MCF 10A (cell line): ENCODE results near the gene LAT. TPM values are rescaled to one million over a fixed set of nuclear protein-coding genes. Genes with fewer than 3 reads are reported as not detected.
A peak's percentile ranks its signal among the peaks of the same experiment; 100 is the strongest.

Source experiments
- BruUV-seq: library from RNA; stranded (reverse); fragments of 400-500 nt; replicated peaks from 2 replicates; lab custom pipeline; 2021; lab: Mats Ljungman, UMichigan
- CTCF ChIA-PET: fragments of 300-600 bp; sonication (Branson Sonifier 250); formaldehyde crosslinking; extraction: SDS; loops from one replicate; lab custom pipeline; 2021; ENCODE audit warnings: antibody characterized with exemption, inconsistent platforms; lab: Yijun Ruan, JAX
- POLR2A ChIA-PET: fragments of 300-600, 350-650 bp; sonication (Branson Sonifier 250); formaldehyde crosslinking; extraction: SDS; loops from one replicate; lab custom pipeline; 2020; ENCODE audit warnings: antibody characterized with exemption, inconsistent platforms; lab: Yijun Ruan, JAX
- DNase-seq: peaks from one replicate; pipeline ENCODE4 v3.0.0-alpha.2; 2018; ENCODE audit not compliant: unreplicated experiment
- H3K27ac Mint-ChIP-seq: one replicate; pipeline ENCODE4 v1.8.0; 2022; ENCODE audit warnings: mild to moderate bottlenecking, low read depth, mixed read lengths; ENCODE audit not compliant: unreplicated experiment
- H3K27me3 Mint-ChIP-seq: one replicate; pipeline ENCODE4 v1.8.0; 2022; ENCODE audit warnings: mixed read lengths; ENCODE audit not compliant: insufficient read depth, unreplicated experiment
- H3K36me3 Mint-ChIP-seq: one replicate; pipeline ENCODE4 v1.8.0; 2022; ENCODE audit warnings: mild to moderate bottlenecking, moderate library complexity, mixed read lengths; ENCODE audit not compliant: insufficient read depth, unreplicated experiment
- H3K4me1 Mint-ChIP-seq: one replicate; pipeline ENCODE4 v1.8.0; 2022; ENCODE audit warnings: mixed read lengths; ENCODE audit not compliant: insufficient read depth, unreplicated experiment
- H3K4me3 Mint-ChIP-seq: one replicate; pipeline ENCODE4 v1.8.0; 2022; ENCODE audit warnings: mild to moderate bottlenecking, moderate library complexity, mixed read lengths; ENCODE audit not compliant: unreplicated experiment
- H3K9me3 Mint-ChIP-seq: one replicate; pipeline ENCODE4 v1.8.0; 2022; ENCODE audit warnings: mixed read lengths; ENCODE audit not compliant: unreplicated experiment
- CTCF ChIP-seq: fragments of 200-600 bp; IDR thresholded peaks from one replicate; pipeline ENCODE4 v1.8.0; 2022; ENCODE audit warnings: antibody characterized with exemption, mild to moderate bottlenecking; ENCODE audit not compliant: unreplicated experiment
- intact Hi-C: fragments of 100-400 bp; cut with micrococcal nuclease; formaldehyde crosslinking; loops from 2 replicates; pipeline ENCODE4 v1.14.1; 2022
- total RNA-seq: library from RNA; stranded (reverse); gene quantifications from 2 replicates; pipeline ENCODE4 v1.2.3, GENCODE V29; 2022

The LAT gene
- total RNA-seq, 1 experiment from 2014 or later: 4.4 TPM

- Mint-ChIP-seq H3K36me3 (no peaks in the 10 kb centered on the region), H3K27me3 (no peaks in the 10 kb centered on the region), H3K27ac (no peak overlapping the region), H3K4me3 (no peak overlapping the region), H3K4me1 (peaks cover 17% of the 10 kb centered on the region), H3K9me3 (no peaks in the 10 kb centered on the region)
- ChIA-PET POLR2A (interaction anchor here (0.9 to 3.2 kb wide), 2 partner anchors 18 to 80 kb away, joined by 4 to 19 read pairs; partner anchors contain the start of gene RABEP2), CTCF (interaction anchor here (0.6 to 2.7 kb wide), 7 partner anchors 11 to 870 kb away, joined by 3 to 28 read pairs (median 5); partner anchors contain the start of genes CD19 and TUFM)
- intact Hi-C loops: no loop called here
- no TSS peak for BruUV-seq
- no peak for DNase-seq
- no peak for TF ChIP-seq CTCF
Observed at GRCh38 chr16:28943281-28943680, 41.6 kb upstream of the LAT start.

- H3K4me3 Mint-ChIP-seq: no peak overlapping the region
- no peaks in the 10 kb centered on the region for H3K9me3 Mint-ChIP-seq
- no peaks in the 10 kb centered on the region for H3K36me3 Mint-ChIP-seq
- intact Hi-C loops: loop anchor here (5.0 kb wide), 1 partner anchor 84 kb away; the partner anchor contains the start of gene SH2B1
- ChIA-PET POLR2A (interaction anchor here (1.3 to 2.9 kb wide), 4 partner anchors 27 to 100 kb away, joined by 4 to 9 read pairs (median 8); partner anchors contain the start of genes SH2B1 and TUFM), CTCF (interaction anchor here (0.8 to 3.4 kb wide), 6 partner anchors 9 to 397 kb away, joined by 3 to 23 read pairs (median 4); no protein-coding TSS in a partner anchor)
- H3K27me3 Mint-ChIP-seq: no peaks in the 10 kb centered on the region
- no peak for TF ChIP-seq CTCF
- H3K27ac Mint-ChIP-seq: no peak overlapping the region
- no peak for DNase-seq
- peaks cover 21% of the 10 kb centered on the region for H3K4me1 Mint-ChIP-seq
- no TSS peak for BruUV-seq
Observed at GRCh38 chr16:28946681-28947080, 38.2 kb upstream of the LAT start.

- peak; percentile 99 for DNase-seq
- POLR2A ChIA-PET: interaction anchor here (0.6 to 3.9 kb wide), 11 partner anchors 18 to 1456 kb away, joined by 3 to 30 read pairs (median 6); partner anchors contain the start of genes ATXN2L, RABEP2, SH2B1 and SPNS1
- Mint-ChIP-seq H3K36me3 (peaks cover 28% of the 10 kb centered on the region), H3K9me3 (no peaks in the 10 kb centered on the region), H3K4me1 (peaks cover 19% of the 10 kb centered on the region), H3K27me3 (no peaks in the 10 kb centered on the region), H3K4me3 (peak within 1 kb of the TSS; percentile 99), H3K27ac (peak within 1 kb of the TSS; percentile 92)
- no TSS peak for BruUV-seq
- CTCF ChIA-PET: interaction anchor here (0.6 to 1.0 kb wide), 4 partner anchors 30 to 869 kb away, joined by 3 to 6 read pairs (median 3); partner anchors contain the start of genes ATXN2L and MVP
- TF ChIP-seq CTCF: no peak
- intact Hi-C loops: loop anchor here (2.0 kb wide), 1 partner anchor 24 kb away; the partner anchor contains the start of gene SPNS1
Observed at GRCh38 chr16:28950648-28951409, 34.0 kb upstream of the LAT start, which contains the start of gene NFATC2IP. NFATC2IP (plus strand) TSS chr16:28950937; CDS start chr16:28951012, 75 bp downstream.
